ACC112 (cell line): ENCODE data around the gene TNFSF13B.

Experiments
- H2AFZ ChIP-seq: fragments of 200-600 bp; sonication (generic); one replicate; pipeline ENCODE4 v1.6.0; 2017; ENCODE audit warnings: antibody characterized with exemption, low read length; ENCODE audit not compliant: unreplicated experiment
- H3K27ac ChIP-seq: fragments of 200-600 bp; sonication (generic); 2 replicates; pipeline ENCODE4 v1.5.1; 2014; ENCODE audit warnings: low read depth, mild to moderate bottlenecking, antibody characterized with exemption, low read length, moderate library complexity
- H3K27me3 ChIP-seq: fragments of 200-600 bp; sonication (generic); 2 replicates; pipeline ENCODE4 v1.6.1; 2014; ENCODE audit warnings: mild to moderate bottlenecking, antibody characterized with exemption, low read length, moderate library complexity, mixed read lengths; ENCODE audit not compliant: insufficient read depth
- H3K36me3 ChIP-seq: fragments of 200-600 bp; sonication (generic); 2 replicates; pipeline ENCODE4 v1.6.1; 2016; ENCODE audit warnings: mild to moderate bottlenecking, antibody characterized with exemption, low read length, moderate library complexity, mixed read lengths; ENCODE audit not compliant: insufficient read depth
- H3K4me1 ChIP-seq: fragments of 200-600 bp; sonication (generic); one replicate; pipeline ENCODE4 v1.6.1; 2016; ENCODE audit warnings: low read length, mixed read lengths; ENCODE audit not compliant: insufficient read depth, unreplicated experiment, control insufficient read depth
- H3K4me3 ChIP-seq: fragments of 200-600 bp; sonication (generic); 2 replicates; pipeline ENCODE4 v1.5.1; 2014; ENCODE audit warnings: mild to moderate bottlenecking, low read depth, low read length
- H3K79me2 ChIP-seq: fragments of 200-600 bp; sonication (generic); one replicate; pipeline ENCODE4 v1.6.0; 2016; ENCODE audit warnings: low read length; ENCODE audit not compliant: control insufficient read depth, unreplicated experiment, insufficient read depth

The TNFSF13B gene

DNA sequence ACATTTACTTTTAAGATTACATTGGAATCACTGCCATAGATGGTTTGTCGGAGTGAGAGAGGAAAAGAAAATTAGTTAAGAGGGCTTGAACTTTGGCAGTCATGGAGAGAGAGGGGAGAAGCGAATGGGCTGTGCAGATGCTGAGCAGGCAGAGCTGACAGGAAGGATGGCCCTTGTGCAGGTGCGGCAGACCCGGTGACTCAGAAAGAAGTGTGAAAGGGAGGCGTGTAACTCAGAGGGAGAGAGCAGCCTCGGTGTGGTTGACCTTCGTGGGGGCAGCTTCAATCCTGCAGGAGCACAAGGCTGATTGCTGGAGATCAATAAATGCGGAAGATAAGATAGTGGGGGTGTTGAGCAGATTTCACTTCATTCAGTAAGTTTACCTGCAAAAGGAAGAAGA is 76.9 kb downstream of the TNFSF13B start:
- no peak overlapping the region for H2AFZ ChIP-seq
- H3K36me3 ChIP-seq, result no peaks in the 10 kb centered on the region
- no peak overlapping the region for H3K4me3 ChIP-seq
- H3K4me1 ChIP-seq, result no peaks in the 10 kb centered on the region
- H3K79me2 ChIP-seq, result no peaks in the 10 kb centered on the region
- H3K27me3 ChIP-seq, result peaks cover 31% of the 10 kb centered on the region
- no peak overlapping the region for H3K27ac ChIP-seq

DNA sequence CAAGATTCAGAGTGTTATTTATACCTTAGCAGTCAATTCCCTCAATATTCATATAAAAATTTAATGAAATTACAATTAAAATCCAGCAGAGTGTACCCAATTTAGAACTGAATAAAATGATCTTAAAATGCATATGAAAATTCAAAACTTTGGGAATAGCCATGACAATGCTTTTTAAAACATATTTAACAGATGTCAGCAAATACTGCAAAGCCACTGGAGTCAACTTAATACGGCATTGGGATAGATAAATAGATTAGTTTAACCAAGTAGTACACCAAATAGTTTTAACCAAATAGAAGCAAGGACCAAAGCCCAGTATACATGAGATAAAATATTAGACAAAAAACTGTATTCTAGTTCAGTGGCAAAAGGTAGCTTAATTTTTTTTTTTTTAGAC is 79.8 kb downstream of the TNFSF13B start:
- H2AFZ ChIP-seq, result no peak overlapping the region
- H3K4me1 ChIP-seq, result no peaks in the 10 kb centered on the region
- no peaks in the 10 kb centered on the region for H3K79me2 ChIP-seq
- H3K27ac ChIP-seq, result no peak overlapping the region
- H3K36me3 ChIP-seq, result no peaks in the 10 kb centered on the region
- H3K4me3 ChIP-seq, result no peak overlapping the region
- peaks cover 49% of the 10 kb centered on the region for H3K27me3 ChIP-seq

DNA sequence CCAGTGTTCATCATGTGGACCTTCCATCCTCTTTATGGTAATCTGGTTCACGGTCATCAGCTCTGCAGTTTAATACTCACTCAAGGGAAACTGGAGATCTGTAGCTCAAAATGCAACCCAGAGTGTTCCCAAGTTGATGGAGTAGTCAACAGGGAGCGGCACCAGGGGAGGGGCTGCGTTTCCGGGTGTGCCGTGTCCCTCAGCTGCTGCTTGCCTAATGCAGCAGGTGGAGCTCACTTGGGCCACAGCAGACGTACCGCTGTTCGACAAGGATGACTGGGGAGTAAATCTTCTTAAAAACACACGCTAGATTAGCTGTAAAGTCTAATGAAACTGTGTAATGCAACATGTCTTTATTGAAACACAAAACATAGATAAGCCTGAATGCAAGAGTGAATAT is 81.1 kb downstream of the TNFSF13B start:
- Histone ChIP-seq H2AFZ (no peak overlapping the region), H3K36me3 (no peaks in the 10 kb centered on the region), H3K27me3 (peaks cover 51% of the 10 kb centered on the region), H3K4me1 (no peaks in the 10 kb centered on the region), H3K27ac (no peak overlapping the region), H3K4me3 (no peak overlapping the region), H3K79me2 (no peaks in the 10 kb centered on the region)

DNA sequence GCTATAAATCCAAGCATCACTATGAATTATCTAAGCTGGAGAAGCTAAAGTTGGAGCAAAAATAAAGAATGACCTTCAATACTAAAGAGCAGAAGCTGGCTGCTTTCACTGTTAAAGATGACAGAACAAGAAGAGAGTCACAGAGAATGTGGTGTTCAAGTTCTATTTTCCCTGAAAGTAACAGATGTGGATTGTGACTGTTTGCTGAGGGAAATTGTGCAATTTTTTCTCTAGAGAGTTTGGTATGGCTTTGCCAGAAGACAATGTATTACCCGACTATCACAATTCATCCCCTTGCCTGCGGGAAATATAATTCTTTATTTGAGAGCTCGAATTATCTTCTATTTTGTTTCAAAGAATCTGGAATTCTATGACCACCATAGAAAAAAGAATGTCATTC is 83.1 kb downstream of the TNFSF13B start:
- Histone ChIP-seq H3K27ac (no peak overlapping the region), H3K27me3 (peaks cover 46% of the 10 kb centered on the region), H3K4me1 (no peaks in the 10 kb centered on the region)

DNA sequence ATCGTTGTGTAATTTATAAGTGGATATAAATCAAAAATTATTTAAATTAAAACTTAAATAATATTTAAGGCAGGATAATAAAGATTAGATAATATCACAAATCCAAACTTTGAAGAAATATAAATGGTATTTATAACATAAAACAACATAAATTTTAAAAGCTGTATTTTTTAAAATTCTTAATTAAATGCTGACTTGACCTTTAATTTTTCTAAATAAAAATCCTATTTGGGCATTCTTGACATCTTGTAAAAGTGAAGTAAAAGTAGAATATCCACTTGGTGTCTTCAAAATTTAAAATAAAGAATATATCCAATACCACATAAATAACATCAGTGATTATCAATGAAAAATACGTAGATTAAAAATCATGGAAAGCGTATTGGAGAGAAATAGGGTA is 87.7 kb downstream of the TNFSF13B start:
- Histone ChIP-seq H3K36me3 (no peaks in the 10 kb centered on the region), H3K4me3 (no peak overlapping the region), H3K79me2 (no peaks in the 10 kb centered on the region), H3K27ac (no peak overlapping the region), H2AFZ (no peak overlapping the region), H3K27me3 (peaks cover 38% of the 10 kb centered on the region), H3K4me1 (no peaks in the 10 kb centered on the region)

More for the DNA sequence above, 83.1 kb downstream of the TNFSF13B start:
- Histone ChIP-seq H3K79me2 (no peaks in the 10 kb centered on the region), H3K36me3 (no peaks in the 10 kb centered on the region), H2AFZ (no peak overlapping the region), H3K4me3 (no peak overlapping the region)
